ENCODE results near the gene MARK1. TPM values are rescaled to one million over a fixed set of nuclear protein-coding genes. Genes with fewer than 3 reads are reported as not detected.

Gene MARK1
- total RNA-seq, 1 experiment from 2014 or later: 0.05 TPM

GRCh38 chr1:220705782-220706181 lies 177.8 kb downstream of the MARK1 start:
- ChIA-PET POLR2A (no interaction called here), CTCF (no interaction called here)
- Mint-ChIP-seq H3K36me3 (ENCODE audit: insufficient read depth, unreplicated experiment) (no peaks in the 10 kb centered on the region), H3K27me3 (ENCODE audit: insufficient read depth, unreplicated experiment) (no peaks in the 10 kb centered on the region), H3K9me3 (ENCODE audit: unreplicated experiment) (no peaks in the 10 kb centered on the region), H3K27ac (ENCODE audit: unreplicated experiment) (no peak overlapping the region), H3K4me3 (ENCODE audit: unreplicated experiment) (no peak overlapping the region), H3K4me1 (ENCODE audit: low read depth, unreplicated experiment) (no peaks in the 10 kb centered on the region)
- no peaks in the 10 kb centered on the region for H3K36me3 ChIP-seq (ENCODE audit: control insufficient read depth, insufficient read depth, low read length)
- H3K4me1 ChIP-seq: peaks cover 9% of the 10 kb centered on the region; the same call in 1 of the 2 replicates
- no peak for TF ChIP-seq CTCF (IDR thresholded peaks at IDR 0.05; ENCODE audit: insufficient read depth in 1 of 2, low read depth in 1 of 2, low read length in 1 of 2, severe bottlenecking in 1 of 2, unreplicated experiment in 1 of 2)
- H3K27me3 ChIP-seq (replicated peaks; ENCODE audit: control insufficient read depth, insufficient read depth, low read length): no peaks in the 10 kb centered on the region
- DNase-seq: no peak
- intact Hi-C loops (cut with micrococcal nuclease; ENCODE audit: unreplicated experiment): no loop called here
- H3K4me3 ChIP-seq (ENCODE audit: low read depth, low read length): no peak overlapping the region
- no TSS peak for BruUV-seq (replicated peaks)
- no peaks in the 10 kb centered on the region for H3K9me3 ChIP-seq

DNA sequence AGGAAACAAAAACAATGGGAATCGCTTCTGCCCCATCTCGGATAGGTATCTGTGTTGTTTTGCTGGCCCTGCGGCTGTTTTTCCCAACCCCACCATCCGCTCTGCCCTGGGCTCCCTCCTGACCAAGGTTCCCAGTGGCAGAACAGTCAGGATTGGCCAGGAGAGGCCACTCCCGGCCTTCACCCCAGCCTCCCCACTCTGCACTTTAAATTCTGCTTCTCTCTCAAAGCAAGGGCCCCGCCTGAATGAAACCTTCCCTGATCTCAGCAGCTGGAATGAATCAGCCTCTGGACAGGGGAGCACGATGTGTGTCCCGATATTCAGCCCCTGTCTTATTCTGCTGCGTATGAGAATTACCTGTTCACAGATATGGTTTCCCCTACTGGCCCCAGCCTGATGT lies 178.5 kb downstream of the MARK1 start:
- H3K36me3 ChIP-seq (ENCODE audit: control insufficient read depth, insufficient read depth, low read length): no peaks in the 10 kb centered on the region
- H3K27ac Mint-ChIP-seq (ENCODE audit: unreplicated experiment): no peak overlapping the region
- H3K36me3 Mint-ChIP-seq (ENCODE audit: insufficient read depth, unreplicated experiment): no peaks in the 10 kb centered on the region
- no TSS peak for BruUV-seq (replicated peaks)
- ChIA-PET POLR2A (no interaction called here), CTCF (no interaction called here)
- H3K27me3 Mint-ChIP-seq (ENCODE audit: insufficient read depth, unreplicated experiment): no peaks in the 10 kb centered on the region
- H3K9me3 ChIP-seq: no peaks in the 10 kb centered on the region
- DNase-seq: no peak
- H3K4me3 Mint-ChIP-seq (ENCODE audit: unreplicated experiment): no peak overlapping the region
- intact Hi-C loops (cut with micrococcal nuclease; ENCODE audit: unreplicated experiment): no loop called here
- no peaks in the 10 kb centered on the region for H3K9me3 Mint-ChIP-seq (ENCODE audit: unreplicated experiment)
- no peaks in the 10 kb centered on the region for H3K4me1 Mint-ChIP-seq (ENCODE audit: low read depth, unreplicated experiment)
- H3K4me1 ChIP-seq: peaks cover 7% of the 10 kb centered on the region; the same call in 1 of the 2 replicates
- H3K27me3 ChIP-seq (replicated peaks; ENCODE audit: control insufficient read depth, insufficient read depth, low read length): no peaks in the 10 kb centered on the region
- no peak for TF ChIP-seq CTCF (IDR thresholded peaks at IDR 0.05; ENCODE audit: insufficient read depth in 1 of 2, low read depth in 1 of 2, low read length in 1 of 2, severe bottlenecking in 1 of 2, unreplicated experiment in 1 of 2)
- H3K4me3 ChIP-seq (ENCODE audit: low read depth, low read length): no peak overlapping the region

DNA sequence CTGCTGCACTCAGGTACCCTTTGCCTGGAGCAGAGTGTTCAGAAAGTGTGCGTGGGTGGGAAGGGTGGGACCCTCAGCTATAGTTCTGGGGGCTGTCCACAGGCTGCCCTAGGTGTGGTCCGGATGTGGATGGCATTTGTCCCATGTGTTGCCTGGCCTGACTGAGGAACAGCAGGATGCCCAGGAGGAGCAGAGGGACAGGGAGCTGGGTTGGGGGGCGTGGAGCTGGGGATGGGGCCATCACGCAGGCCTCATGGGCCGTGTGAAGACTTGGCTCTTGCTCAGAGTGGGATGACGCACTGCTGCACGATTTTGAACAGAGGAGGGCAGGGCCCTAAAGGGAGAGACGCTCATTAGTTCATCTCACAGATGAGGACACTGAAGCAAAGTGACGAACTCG lies 179.2 kb downstream of the MARK1 start:
- no peak overlapping the region for H3K27ac Mint-ChIP-seq (ENCODE audit: unreplicated experiment)
- DNase-seq: no peak
- no peaks in the 10 kb centered on the region for H3K36me3 Mint-ChIP-seq (ENCODE audit: insufficient read depth, unreplicated experiment)
- H3K4me3 Mint-ChIP-seq (ENCODE audit: unreplicated experiment): no peak overlapping the region
- POLR2A ChIA-PET: no interaction called here
- no peaks in the 10 kb centered on the region for H3K9me3 Mint-ChIP-seq (ENCODE audit: unreplicated experiment)
- no peaks in the 10 kb centered on the region for H3K27me3 ChIP-seq (replicated peaks; ENCODE audit: control insufficient read depth, insufficient read depth, low read length)
- no peaks in the 10 kb centered on the region for H3K4me1 Mint-ChIP-seq (ENCODE audit: low read depth, unreplicated experiment)
- intact Hi-C loops (cut with micrococcal nuclease; ENCODE audit: unreplicated experiment): no loop called here
- no peaks in the 10 kb centered on the region for H3K27me3 Mint-ChIP-seq (ENCODE audit: insufficient read depth, unreplicated experiment)
- H3K4me1 ChIP-seq: peaks cover 7% of the 10 kb centered on the region; the same call in 1 of the 2 replicates
- no peaks in the 10 kb centered on the region for H3K9me3 ChIP-seq
- no peak for TF ChIP-seq CTCF (IDR thresholded peaks at IDR 0.05; ENCODE audit: insufficient read depth in 1 of 2, low read depth in 1 of 2, low read length in 1 of 2, severe bottlenecking in 1 of 2, unreplicated experiment in 1 of 2)
- H3K4me3 ChIP-seq (ENCODE audit: low read depth, low read length): no peak overlapping the region
- no peaks in the 10 kb centered on the region for H3K36me3 ChIP-seq (ENCODE audit: control insufficient read depth, insufficient read depth, low read length)
- BruUV-seq (replicated peaks): no TSS peak
- CTCF ChIA-PET: no interaction called here

All from Caco-2 (cell line).